VCaP (cell line): ENCODE measurements around the gene ABHD16A.

Experiments used
- H3K27ac ChIP-seq: fragments of 450-650 bp; 2 replicates; pipeline ENCODE4 v1.5.1; 2017
- CTCF ChIP-seq: fragments of 450-650 bp; conservative IDR thresholded peaks from 2 replicates; pipeline ENCODE4 v1.5.1; 2017; ENCODE audit warnings: mild to moderate bottlenecking, moderate library complexity

The ABHD16A gene

GRCh38 chr6:31655349-31656237 is 47.5 kb downstream of the ABHD16A start, which contains the start of gene APOM:
Gene APOM, plus strand, starts transcription at chr6:31655894. Its CDS starts 73 bp downstream, at chr6:31655967.
- TF ChIP-seq CTCF, result no peak
- H3K27ac ChIP-seq, result no peak within 1 kb of the TSS

GRCh38 chr6:31654574-31655348 is 48.4 kb downstream of the ABHD16A start:
- TF ChIP-seq CTCF, result no peak
- no peak overlapping the region for H3K27ac ChIP-seq

GRCh38 chr6:31652925-31653724 is 50.0 kb downstream of the ABHD16A start:
- no peak for TF ChIP-seq CTCF
- H3K27ac ChIP-seq, result peak overlapping the region; percentile 97

- peak overlapping the region; percentile 97 for H3K27ac ChIP-seq
- TF ChIP-seq CTCF, result no peak
Observed at GRCh38 chr6:31651602-31652191, 51.4 kb downstream of the ABHD16A start.

GRCh38 chr6:31645325-31645724 is 57.8 kb downstream of the ABHD16A start:
- no peak for TF ChIP-seq CTCF
- no peak overlapping the region for H3K27ac ChIP-seq

GRCh38 chr6:31643818-31644454 is 59.2 kb downstream of the ABHD16A start:
- TF ChIP-seq CTCF, result no peak
- H3K27ac ChIP-seq, result no peak overlapping the region
